ENCODE results near the gene PPFIBP2.

DNA sequence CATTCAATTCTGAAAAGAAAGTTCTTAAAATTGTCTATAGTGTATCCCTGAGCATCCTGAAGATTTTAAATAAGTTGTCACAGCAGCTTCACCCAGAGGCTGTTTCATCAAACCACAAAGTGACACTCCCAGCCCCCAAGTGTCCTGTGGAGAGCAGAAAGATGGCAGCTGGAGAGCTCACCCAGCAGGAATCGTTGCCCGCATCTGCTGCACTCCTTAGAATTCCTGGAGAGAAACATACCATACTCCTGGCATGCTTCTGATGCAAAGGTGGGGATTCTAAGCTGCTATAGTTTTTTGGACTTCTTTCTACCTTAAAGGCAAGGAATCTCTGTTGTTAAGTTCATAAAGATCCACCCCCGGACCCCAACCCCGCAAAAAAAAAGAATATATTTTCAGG is 173.0 kb downstream of the PPFIBP2 start:
- TF ChIP-seq, protein P1, sequence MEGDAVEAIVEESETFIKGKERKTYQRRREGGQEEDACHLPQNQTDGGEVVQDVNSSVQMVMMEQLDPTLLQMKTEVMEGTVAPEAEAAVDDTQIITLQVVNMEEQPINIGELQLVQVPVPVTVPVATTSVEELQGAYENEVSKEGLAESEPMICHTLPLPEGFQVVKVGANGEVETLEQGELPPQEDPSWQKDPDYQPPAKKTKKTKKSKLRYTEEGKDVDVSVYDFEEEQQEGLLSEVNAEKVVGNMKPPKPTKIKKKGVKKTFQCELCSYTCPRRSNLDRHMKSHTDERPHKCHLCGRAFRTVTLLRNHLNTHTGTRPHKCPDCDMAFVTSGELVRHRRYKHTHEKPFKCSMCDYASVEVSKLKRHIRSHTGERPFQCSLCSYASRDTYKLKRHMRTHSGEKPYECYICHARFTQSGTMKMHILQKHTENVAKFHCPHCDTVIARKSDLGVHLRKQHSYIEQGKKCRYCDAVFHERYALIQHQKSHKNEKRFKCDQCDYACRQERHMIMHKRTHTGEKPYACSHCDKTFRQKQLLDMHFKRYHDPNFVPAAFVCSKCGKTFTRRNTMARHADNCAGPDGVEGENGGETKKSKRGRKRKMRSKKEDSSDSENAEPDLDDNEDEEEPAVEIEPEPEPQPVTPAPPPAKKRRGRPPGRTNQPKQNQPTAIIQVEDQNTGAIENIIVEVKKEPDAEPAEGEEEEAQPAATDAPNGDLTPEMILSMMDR (IDR thresholded peaks at IDR 0.05), result no peak
- no peak for TF ChIP-seq POLR2A (IDR thresholded peaks at IDR 0.05)
